A673 (cell line): ENCODE results near the gene CMTM1.

Experiments
- CTCF ChIP-seq: fragments of 300-800, 200-600 bp; sonication (generic); conservative IDR thresholded peaks from 2 replicates; pipeline ENCODE4 v1.5.1; 2017; ENCODE audit warnings: low read depth, mild to moderate bottlenecking, antibody characterized with exemption, low read length, moderate library complexity, mixed read lengths
- EZH2 ChIP-seq: fragments of 200-600 bp; sonication (generic); IDR thresholded peaks from 2 replicates; pipeline ENCODE4 v1.6.1; 2017; ENCODE audit warnings: borderline replicate concordance, low read depth, mild to moderate bottlenecking, mixed read lengths, antibody characterized with exemption, low read length; ENCODE audit not compliant: poor library complexity, severe bottlenecking

- TF ChIP-seq CTCF (peak; percentile 69), EZH2 (no peak)
These were observed 38.3 kb downstream of the CMTM1 start, which contains the start of gene CMTM3 for GRCh38 chr16:66604376-66605176.
